ENCODE measurements around the gene UGT1A3.

UGT1A3 gene

DNA sequence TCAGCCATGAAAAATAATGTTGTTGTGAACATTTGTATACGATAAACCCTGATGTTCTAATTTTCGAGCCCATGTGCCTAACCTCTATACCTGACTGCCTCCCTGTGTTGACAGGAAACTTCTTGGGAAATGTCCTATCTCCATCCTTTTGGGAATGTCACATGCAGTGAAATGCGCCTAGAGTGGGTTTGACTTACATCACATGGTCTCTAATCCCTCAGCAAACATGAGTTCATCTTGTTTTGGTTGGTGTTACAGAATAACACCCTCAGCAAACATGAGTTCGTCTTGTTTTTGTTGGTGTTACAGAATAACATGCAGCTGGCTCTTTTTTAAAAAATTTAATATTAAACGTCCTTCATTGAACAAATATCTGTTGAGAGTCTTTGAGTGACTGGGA, 40.5 kb upstream of the UGT1A3 start:
- no peak overlapping the region for H3K4me3 ChIP-seq (ENCODE audit: control insufficient read depth, low read depth, low read length)
- no peak for DNase-seq (ENCODE audit: low read depth)
- no peak for TF ChIP-seq CTCF (IDR thresholded peaks at IDR 0.05; ENCODE audit: control insufficient read depth, insufficient read depth, low read depth, low read length, missing control alignments)

DNA sequence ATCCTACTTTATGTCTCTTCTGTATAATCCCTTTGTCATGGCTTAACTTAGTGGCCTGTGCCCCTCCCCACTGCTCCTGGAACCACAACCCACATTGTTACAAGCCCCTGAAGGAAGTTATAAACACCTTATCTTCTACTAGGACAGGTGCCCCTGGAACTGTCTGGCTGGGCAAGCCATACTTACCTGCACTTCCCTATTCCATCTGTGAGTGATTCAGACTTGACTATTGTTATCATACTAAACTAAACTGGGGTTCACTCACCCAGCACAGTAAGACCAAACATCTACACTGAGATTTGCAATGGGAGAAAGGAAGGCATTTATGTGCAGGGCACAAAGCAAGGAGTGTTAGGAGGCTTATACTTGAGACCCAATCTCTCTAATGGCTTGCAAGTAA, 39.8 kb upstream of the UGT1A3 start:
- no peak for DNase-seq (ENCODE audit: low read depth)
- TF ChIP-seq CTCF (IDR thresholded peaks at IDR 0.05; ENCODE audit: control insufficient read depth, insufficient read depth, low read depth, low read length, missing control alignments) = no peak
- H3K4me3 ChIP-seq (ENCODE audit: control insufficient read depth, low read depth, low read length) = no peak overlapping the region

DNA sequence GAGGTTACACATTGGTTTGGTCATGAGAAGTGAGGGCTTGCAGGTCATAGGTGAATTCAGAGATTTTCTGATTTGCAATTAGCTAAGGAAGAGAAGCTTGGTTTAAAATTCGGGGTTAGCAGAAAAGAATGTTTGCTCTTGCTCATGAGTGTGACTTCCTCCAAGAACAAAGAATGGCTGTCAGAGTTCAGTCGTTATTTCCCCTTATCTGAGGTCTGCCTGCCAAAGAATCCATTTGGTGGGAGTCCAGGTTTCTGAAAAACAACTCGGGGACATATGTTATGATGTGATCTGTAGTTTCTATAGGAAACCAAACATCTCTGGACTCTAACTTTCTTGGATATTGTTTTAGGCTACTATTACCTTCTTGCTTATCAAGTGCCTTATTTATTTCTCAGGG, 39.3 kb upstream of the UGT1A3 start:
- H3K4me3 ChIP-seq (ENCODE audit: control insufficient read depth, low read depth, low read length) = no peak overlapping the region
- no peak for DNase-seq (ENCODE audit: low read depth)
- TF ChIP-seq CTCF (IDR thresholded peaks at IDR 0.05; ENCODE audit: control insufficient read depth, insufficient read depth, low read depth, low read length, missing control alignments) = no peak

DNA sequence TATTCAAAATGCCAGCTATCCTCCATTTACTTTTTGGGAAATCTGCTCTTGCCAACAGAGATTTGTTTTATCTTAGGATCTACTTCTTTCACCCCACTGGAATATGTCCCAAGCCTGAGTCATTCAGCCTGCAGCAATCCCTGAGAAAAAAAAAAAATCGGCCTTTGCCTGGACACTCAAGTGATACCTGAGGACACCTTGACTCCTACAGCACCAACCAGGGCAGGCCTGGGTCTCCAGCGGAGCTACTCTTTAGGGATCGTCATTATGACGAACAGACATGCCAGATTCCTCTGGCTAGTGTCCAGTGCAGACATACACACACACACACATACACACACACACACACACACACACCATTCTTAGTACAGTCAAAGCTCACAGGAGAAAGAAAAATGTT, 38.4 kb upstream of the UGT1A3 start:
- no peak for DNase-seq (ENCODE audit: low read depth)
- no peak overlapping the region for H3K4me3 ChIP-seq (ENCODE audit: control insufficient read depth, low read depth, low read length)
- TF ChIP-seq CTCF (IDR thresholded peaks at IDR 0.05; ENCODE audit: control insufficient read depth, insufficient read depth, low read depth, low read length, missing control alignments) = no peak

DNA sequence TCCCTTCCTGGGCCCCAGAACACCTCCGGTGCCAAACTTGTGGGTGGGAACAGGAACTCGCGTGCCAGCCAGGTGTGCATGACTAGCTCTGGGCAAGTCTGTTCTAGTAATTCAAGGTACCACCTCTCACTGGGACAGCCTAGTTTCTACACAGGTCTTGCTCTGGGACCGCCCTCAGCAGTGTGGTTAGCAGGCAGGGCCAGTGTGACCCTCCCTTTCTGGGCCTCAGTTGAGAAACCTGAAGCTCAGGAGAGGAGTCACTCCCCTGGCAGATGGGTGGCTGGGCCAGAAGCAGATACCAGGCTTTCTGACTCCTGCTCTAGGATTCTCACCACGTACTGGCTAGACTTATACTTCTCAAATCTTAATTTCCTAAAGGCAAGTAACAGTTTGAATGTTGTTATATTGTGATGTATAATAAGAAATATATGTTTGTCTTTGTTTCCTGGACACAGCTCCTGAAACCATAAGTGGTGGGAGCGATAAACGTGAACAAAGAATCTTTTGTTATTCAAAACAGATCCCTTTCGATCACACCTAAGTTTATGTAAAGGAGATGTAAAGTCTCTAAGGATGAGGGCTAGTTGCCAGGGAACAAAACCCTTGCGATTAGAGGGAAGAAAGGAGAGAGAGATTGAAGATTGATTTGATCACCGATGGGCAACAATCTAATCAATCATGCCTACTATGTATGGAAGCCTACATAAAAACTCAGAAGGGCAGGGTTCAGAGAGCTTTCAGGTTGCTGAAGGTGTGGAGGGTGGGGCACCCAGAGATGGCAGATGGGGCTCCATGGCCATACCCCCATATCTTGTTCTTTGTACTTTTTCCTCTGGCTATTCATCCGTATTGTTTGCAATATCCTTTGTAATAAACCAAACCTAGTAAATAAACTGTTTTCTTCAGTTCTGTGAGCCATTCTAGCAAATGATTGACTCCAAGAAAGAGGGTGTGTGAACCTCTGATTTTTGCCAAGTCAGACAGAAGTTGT, 37.1 kb upstream of the UGT1A3 start:
- DNase-seq (ENCODE audit: low read depth) = no peak
- no peak for TF ChIP-seq CTCF (IDR thresholded peaks at IDR 0.05; ENCODE audit: control insufficient read depth, insufficient read depth, low read depth, low read length, missing control alignments)
- no peak overlapping the region for H3K4me3 ChIP-seq (ENCODE audit: control insufficient read depth, low read depth, low read length)

GRCh38 chr2:233692648-233693047, 36.2 kb upstream of the UGT1A3 start, which contains the start of gene UGT1A6:
Gene UGT1A6 (plus strand): TSS chr2:233692890. CDS start chr2:233693005, 115 bp downstream.
- no peak for DNase-seq (ENCODE audit: low read depth)
- H3K4me3 ChIP-seq (ENCODE audit: control insufficient read depth, low read depth, low read length) = no peak within 1 kb of the TSS
- no peak for TF ChIP-seq CTCF (IDR thresholded peaks at IDR 0.05; ENCODE audit: control insufficient read depth, insufficient read depth, low read depth, low read length, missing control alignments)
